Fibroblast of villous mesenchyme (primary cell): Measurements from ENCODE around the gene MAP4K4. TPM values are rescaled to one million over a fixed set of nuclear protein-coding genes. Genes with fewer than 3 reads are reported as not detected.

ENCODE experiments used
- DNase-seq: peaks from one replicate; pipeline ENCODE4 v3.0.0-alpha.2; 2010; ENCODE audit warnings: low read depth
- H3K4me3 ChIP-seq: 2 replicates; pipeline ENCODE4 v1.5.1; 2011; ENCODE audit warnings: low read depth, mild to moderate bottlenecking, low read length
- CTCF ChIP-seq: IDR thresholded peaks from 2 replicates; pipeline ENCODE4 v1.5.1; 2012; ENCODE audit warnings: low read depth, mild to moderate bottlenecking, low read length; ENCODE audit not compliant: insufficient read depth
- total RNA-seq: library from RNA; depleted of rRNA; stranded (reverse); fragments of >200 nt; gene quantifications from 2 replicates; pipeline ENCODE4 v1.2.3, GENCODE V29; 2012

The MAP4K4 gene
- total RNA-seq, 1 donor: 95.0 TPM

GRCh38 chr2:101720732-101721131 lies 23.2 kb downstream of the MAP4K4 start:
- TF ChIP-seq CTCF: no peak
- no peak for DNase-seq
- no peak overlapping the region for H3K4me3 ChIP-seq

GRCh38 chr2:101722864-101723263 lies 25.4 kb downstream of the MAP4K4 start:
- DNase-seq: no peak
- no peak overlapping the region for H3K4me3 ChIP-seq
- no peak for TF ChIP-seq CTCF

GRCh38 chr2:101723371-101724124 lies 26.0 kb downstream of the MAP4K4 start:
- TF ChIP-seq CTCF: no peak
- H3K4me3 ChIP-seq: no peak overlapping the region
- no peak for DNase-seq

- H3K4me3 ChIP-seq: no peak overlapping the region
- no peak for DNase-seq
- no peak for TF ChIP-seq CTCF
These were observed 26.6 kb downstream of the MAP4K4 start for GRCh38 chr2:101724125-101724474.

GRCh38 chr2:101725038-101725437 lies 27.5 kb downstream of the MAP4K4 start:
- no peak overlapping the region for H3K4me3 ChIP-seq
- no peak for TF ChIP-seq CTCF
- no peak for DNase-seq

GRCh38 chr2:101725515-101726192 lies 28.1 kb downstream of the MAP4K4 start:
- TF ChIP-seq CTCF: peak; percentile 23
- no peak for DNase-seq
- H3K4me3 ChIP-seq: no peak overlapping the region
